A549 (cell line): ENCODE measurements around the gene P2RX6. TPM values are rescaled to one million over a fixed set of nuclear protein-coding genes. Genes with fewer than 3 reads are reported as not detected.

Experiments used
- ATAC-seq, 2 experiments: fragments of 200-7000 bp in 1 of 2; fragments of >200 bp in 1 of 2; cut with Nextera tagmentation in 1 of 2; cut with Tn5 transposase in 1 of 2; 3 replicates each; pipeline versions ENCODE4 v1.8.0 to v1.9.1; 2018 to 2020; ENCODE audit warnings: mild to moderate bottlenecking in 1 of 2, moderate library complexity in 1 of 2
- CTCF ChIA-PET: fragments of 300-600 bp; sonication (Branson Sonifier 250); formaldehyde crosslinking; extraction: SDS; loops from one replicate; lab custom pipeline; 2021; ENCODE audit warnings: antibody characterized with exemption, inconsistent platforms; lab: Yijun Ruan, JAX
- POLR2A ChIA-PET: fragments of 350-600 bp; formaldehyde crosslinking; extraction: SDS; loops from one replicate; lab custom pipeline; 2021; ENCODE audit warnings: antibody characterized with exemption, inconsistent platforms; lab: Yijun Ruan, JAX
- DNase-seq, 2 experiments: peaks; one replicate each; pipeline versions ENCODE4 v3.0.0 to v3.0.0-alpha.2; 2011 to 2016; ENCODE audit warnings: low read depth in 1 of 2, low spot score in 1 of 2
- FAIRE-seq: peaks from 2 replicates; lab custom pipeline; 2011; peaks lifted over from hg19 to GRCh38; lab: Jason Lieb, UNC
- H3K27ac ChIP-seq, 2 experiments: fragments of >200 bp; sonication (Bioruptor Twin); formaldehyde crosslinking; 3 replicates each; pipeline ENCODE4 v1.5.1; 2016 to 2017
- H3K4me1 ChIP-seq: fragments of >200 bp; sonication (Bioruptor Twin); formaldehyde crosslinking; 3 replicates; pipeline ENCODE4 v1.6.1; 2016
- H3K4me2 ChIP-seq: fragments of >200 bp; sonication (Bioruptor Twin); formaldehyde crosslinking; 3 replicates; pipeline ENCODE4 v1.6.1; 2016
- H3K4me3 ChIP-seq: fragments of >200 bp; sonication (Bioruptor Twin); formaldehyde crosslinking; 3 replicates; pipeline ENCODE4 v1.5.1; 2016
- H3K9me3 ChIP-seq: fragments of >200 bp; sonication (Bioruptor Twin); formaldehyde crosslinking; 3 replicates; pipeline ENCODE4 v1.6.1; 2016
- CEBPB ChIP-seq, 2 experiments: fragments of >200 bp in 1 of 2; sonication (Bioruptor Twin) in 1 of 2; formaldehyde crosslinking in 1 of 2; IDR thresholded peaks; 2 replicates each; pipeline ENCODE4 v1.6.1; 2012 to 2016
- CTCF ChIP-seq: fragments of >200 bp; sonication (Bioruptor Twin); formaldehyde crosslinking; IDR thresholded peaks from 3 replicates; pipeline ENCODE4 v1.5.1; 2016
- EHF ChIP-seq: fragments of 250-450 bp; sonication (Bioruptor Pico); IDR thresholded peaks from 2 replicates; pipeline ENCODE4 v1.5.0; 2020; ENCODE audit warnings: mild to moderate bottlenecking
- EHMT2 ChIP-seq: fragments of 200-600 bp; sonication (generic); IDR thresholded peaks from 2 replicates; pipeline ENCODE4 v1.6.1; 2016; ENCODE audit warnings: antibody characterized with exemption, low read depth, mild to moderate bottlenecking, moderate library complexity
- EP300 ChIP-seq, 2 experiments: fragments of >200 bp; sonication (Bioruptor Twin); formaldehyde crosslinking; IDR thresholded peaks; 2 replicates in 1 of 2; 3 replicates in 1 of 2; pipeline ENCODE4 v1.6.1; 2016 to 2017
- ESRRA ChIP-seq: fragments of 150-350 bp; IDR thresholded peaks from 2 replicates; pipeline ENCODE4 v1.6.1; 2014; ENCODE audit warnings: mild to moderate bottlenecking, low read length, borderline replicate concordance
- FOSL2 ChIP-seq, 2 experiments: fragments of 450-650 bp in 1 of 2; fragments of >200 bp in 1 of 2; sonication (Bioruptor Twin) in 1 of 2; formaldehyde crosslinking; IDR thresholded peaks; 2 replicates each; pipeline versions ENCODE4 v1.5.0 to v1.6.1; 2016 to 2020; ENCODE audit warnings: mild to moderate bottlenecking in 1 of 2, moderate library complexity in 1 of 2
- GATA3 ChIP-seq: IDR thresholded peaks from 2 replicates; pipeline ENCODE4 v1.6.1; 2012; ENCODE audit warnings: borderline replicate concordance
- HES2 ChIP-seq: fragments of >200 bp; sonication (Bioruptor Twin); formaldehyde crosslinking; IDR thresholded peaks from 2 replicates; pipeline ENCODE4 v1.6.1; 2016
- HEYL ChIP-seq: fragments of 250-450 bp; sonication (Bioruptor Pico); IDR thresholded peaks from 2 replicates; pipeline ENCODE4 v1.8.0; 2021; ENCODE audit warnings: mild to moderate bottlenecking, moderate library complexity
- HOXB5 ChIP-seq: fragments of 250-450 bp; sonication (Bioruptor Pico); IDR thresholded peaks from 2 replicates; pipeline ENCODE4 v1.5.0; 2020; ENCODE audit warnings: mild to moderate bottlenecking, moderate library complexity
- KDM5A ChIP-seq: fragments of 200-600 bp; sonication (generic); IDR thresholded peaks from 2 replicates; pipeline ENCODE4 v1.6.1; 2016; ENCODE audit warnings: antibody characterized with exemption, mild to moderate bottlenecking
- MAX ChIP-seq: IDR thresholded peaks from 2 replicates; pipeline ENCODE4 v1.6.1; 2012
- MYC ChIP-seq: IDR thresholded peaks from 2 replicates; pipeline ENCODE4 v1.6.1; 2012; ENCODE audit warnings: mild to moderate bottlenecking, inconsistent platforms, low read length, improper control_type of control experiment, borderline replicate concordance
- NPAS2 ChIP-seq: fragments of 250-450 bp; sonication (Bioruptor Pico); IDR thresholded peaks from 2 replicates; pipeline ENCODE4 v1.8.0; 2022; ENCODE audit warnings: mild to moderate bottlenecking, moderate library complexity, borderline replicate concordance
- NR3C1 ChIP-seq: fragments of >200 bp; sonication (Bioruptor Twin); formaldehyde crosslinking; IDR thresholded peaks from 3 replicates; pipeline ENCODE4 v1.6.1; 2017
- RAD21 ChIP-seq, 2 experiments: fragments of >200 bp in 1 of 2; sonication (Bioruptor Twin) in 1 of 2; formaldehyde crosslinking in 1 of 2; IDR thresholded peaks in 1 of 2; conservative IDR thresholded peaks in 1 of 2; 2 replicates in 1 of 2; 3 replicates in 1 of 2; pipeline ENCODE4 v1.6.1; 2012 to 2018; ENCODE audit warnings: inconsistent platforms in 1 of 2
- RCOR1 ChIP-seq: fragments of 150-350 bp; IDR thresholded peaks from 2 replicates; pipeline ENCODE4 v1.6.1; 2014; ENCODE audit warnings: antibody characterized with exemption, low read length, low read depth
- RNF2 ChIP-seq: fragments of 200-600 bp; sonication (generic); IDR thresholded peaks from 2 replicates; pipeline ENCODE4 v1.6.1; 2016; ENCODE audit warnings: low read depth, mild to moderate bottlenecking, antibody characterized with exemption, moderate library complexity, borderline replicate concordance
- SREBF2 ChIP-seq: fragments of 450-650 bp; IDR thresholded peaks from 2 replicates; pipeline ENCODE4 v1.6.1; 2014; ENCODE audit warnings: mild to moderate bottlenecking, moderate library complexity
- TFCP2L1 ChIP-seq: fragments of 250-450 bp; sonication (Bioruptor Pico); IDR thresholded peaks from 2 replicates; pipeline ENCODE4 v1.5.0; 2021; ENCODE audit warnings: mild to moderate bottlenecking
- TP53 ChIP-seq: fragments of 250-450 bp; sonication (Bioruptor Pico); IDR thresholded peaks from 2 replicates; pipeline ENCODE4 v1.5.0; 2021; ENCODE audit warnings: mild to moderate bottlenecking, moderate library complexity
- USF2 ChIP-seq: fragments of 450-650 bp; IDR thresholded peaks from 2 replicates; pipeline ENCODE4 v1.6.1; 2014; ENCODE audit warnings: antibody characterized with exemption
- ZC3H11A ChIP-seq: fragments of 450-650 bp; IDR thresholded peaks from 2 replicates; pipeline ENCODE4 v1.6.1; 2014; ENCODE audit warnings: antibody characterized with exemption, mild to moderate bottlenecking
- ZFP36 ChIP-seq: fragments of 450-650 bp; IDR thresholded peaks from 2 replicates; pipeline ENCODE4 v1.6.1; 2014; ENCODE audit warnings: borderline replicate concordance; ENCODE audit not compliant: partially characterized antibody
- WGBS: methylation state at CpG from one replicate; pipeline ENCODE4 v1.1.6; 2017; ENCODE audit errors: missing lambda C conversion rate; 5-methylcytosine and 5-hydroxymethylcytosine counted together
- polyA plus RNA-seq, 4 experiments: library from polyadenylated mRNA; depleted of rRNA in 3 of 4; stranded (reverse); fragments of >200 nt; fragmentation: RNase III in 1 of 4; extraction: RNeasy Plus Mini Kit Qiagen cat#74134 plus additional on column Dnase treatment in 1 of 4; gene quantifications; 2 replicates in 3 of 4; 3 replicates in 1 of 4; pipeline ENCODE4 v1.2.3, GENCODE V29; 2011 to 2017

P2RX6 gene
- polyA plus RNA-seq, 2 of the 4 experiments (the other 2 are of a cell fraction) = 0.67 to 0.92 TPM

GRCh38 chr22:21020802-21021429 is 6.0 kb downstream of the P2RX6 start:
- CTCF ChIA-PET = interaction anchor here (0.6 to 2.5 kb wide), 9 partner anchors 8 to 84 kb away, joined by 3 to 9 read pairs (median 4); no protein-coding TSS in a partner anchor
- no peak for FAIRE-seq
- Histone ChIP-seq H3K4me2 (no peak overlapping the region), H3K4me3 (no peak overlapping the region), H3K4me1 (no peaks in the 10 kb centered on the region), H3K9me3 (no peaks in the 10 kb centered on the region), H3K27ac (no peak overlapping the region)
- WGBS = 61% methylated on average over 7 of the region's 7 CpGs
- TF ChIP-seq USF2 (no peak), RAD21 (conservative IDR thresholded peaks at IDR 0.05 in 1 of 2, IDR thresholded peaks at IDR 0.05 in 1 of 2) (peak; percentile 16 to 22; a peak in 1 of 5 replicates), CTCF (no peak; the same call in 2 of the 3 replicates)
- POLR2A ChIA-PET = no interaction called here
- DNase-seq = peak in 1 of 2 experiments; percentile 51
- ATAC-seq = peak; percentile 46 to 69; a peak in 3 of 6 replicates

- Histone ChIP-seq H3K4me1 (no peaks in the 10 kb centered on the region), H3K9me3 (no peaks in the 10 kb centered on the region), H3K4me2 (no peak overlapping the region), H3K27ac (no peak overlapping the region)
- no peak for DNase-seq
- CTCF ChIA-PET = interaction anchor here (0.9 to 1.1 kb wide), 2 partner anchors 8 to 20 kb away, joined by 3 to 6 read pairs; no protein-coding TSS in a partner anchor
- POLR2A ChIA-PET = no interaction called here
- FAIRE-seq = no peak
- TF ChIP-seq KDM5A = no peak
- no peak for TF ChIP-seq FOSL2 (IDR thresholded peaks at IDR 0.05)
- TF ChIP-seq FOSL2 (CRISPR knock-in tag; IDR thresholded peaks at IDR 0.05) = no peak
- TF ChIP-seq SREBF2 = no peak
- TF ChIP-seq RCOR1 = no peak
- TF ChIP-seq NR3C1 = no peak
- no peak for TF ChIP-seq TP53 (CRISPR knock-in tag)
- TF ChIP-seq CTCF = no peak
- no peak for TF ChIP-seq HOXB5 (CRISPR knock-in tag)
- no peak for TF ChIP-seq HES2
- no peak for TF ChIP-seq CEBPB (IDR thresholded peaks at IDR 0.05)
- no peak for TF ChIP-seq ZFP36
- TF ChIP-seq, all 56 proteins: peak for 0
- no peak overlapping the region for H3K4me3 ChIP-seq
- 0 out of 6 replicates have a peak, but pooled peaks of 1 of the 2 experiments have one; percentile 7 for ATAC-seq
- WGBS = 84% methylated on average over 8 of the region's 10 CpGs
These were observed 7.5 kb downstream of the P2RX6 start for GRCh38 chr22:21022507-21022906.

- CTCF ChIA-PET = interaction anchor here (1.2 to 1.5 kb wide), 3 partner anchors 10 to 137 kb away, joined by 3 to 5 read pairs (median 3); no protein-coding TSS in a partner anchor
- 50% methylated on average over 13 of the region's 13 CpGs for WGBS
These were observed 8.1 kb downstream of the P2RX6 start for GRCh38 chr22:21022955-21023614.

More at GRCh38 chr22:21022955-21023614, 8.1 kb downstream of the P2RX6 start:
- ATAC-seq (peak; percentile 61 to 65; a peak in 3 of 6 replicates), FAIRE-seq (no peak), DNase-seq (no peak)
- Histone ChIP-seq H3K9me3 (no peaks in the 10 kb centered on the region), H3K4me3 (no peak overlapping the region), H3K27ac (no peak overlapping the region), H3K4me2 (no peak overlapping the region), H3K4me1 (no peaks in the 10 kb centered on the region)
- POLR2A ChIA-PET = no interaction called here
- no peak for TF ChIP-seq EHMT2
- TF ChIP-seq EP300 (IDR thresholded peaks at IDR 0.05) = no peak
- no peak for TF ChIP-seq RNF2
- TF ChIP-seq NPAS2 = no peak
- TF ChIP-seq TFCP2L1 (CRISPR knock-in tag) = no peak
- TF ChIP-seq RCOR1 = no peak
- TF ChIP-seq MYC = no peak
- TF ChIP-seq GATA3 = no peak
- no peak for TF ChIP-seq ZC3H11A
- TF ChIP-seq MAX = no peak
- TF ChIP-seq HEYL = no peak
- no peak for TF ChIP-seq USF2
- TF ChIP-seq EHF (CRISPR knock-in tag) = no peak
- no peak for TF ChIP-seq ESRRA
